ENCODE results near the gene AGXT2.

AGXT2 gene

DNA sequence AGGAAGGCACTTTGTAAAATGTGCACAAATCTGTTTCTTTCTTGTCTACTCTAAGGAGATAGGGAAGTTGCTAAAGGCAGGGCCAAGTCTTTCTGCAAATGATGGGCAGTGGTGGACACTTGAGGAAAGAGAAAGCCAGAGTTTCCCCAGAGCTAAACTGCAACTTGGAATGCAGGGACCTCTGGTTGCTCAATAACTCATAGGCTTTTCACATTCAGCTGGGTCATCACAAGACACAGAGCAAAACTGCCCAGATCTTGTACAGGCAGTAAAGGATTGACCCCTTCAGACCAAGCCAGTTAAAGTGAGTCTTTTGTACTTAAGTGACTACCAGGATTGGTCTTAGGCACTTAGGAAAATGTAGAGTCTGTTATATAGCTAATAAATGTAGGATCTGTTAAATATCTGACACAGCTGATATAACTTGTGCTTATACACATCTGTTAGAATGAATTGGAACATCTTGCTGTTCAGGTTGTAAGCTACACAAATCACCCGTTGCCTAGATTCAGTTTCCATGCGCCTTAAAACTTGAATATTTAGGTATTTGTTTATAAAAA, 13.5 kb upstream of the AGXT2 start:
- TF ChIP-seq SNAI2 (CRISPR knock-in tag; IDR thresholded peaks at IDR 0.05) (no peak), CSDC2 (CRISPR knock-in tag; IDR thresholded peaks at IDR 0.05) (no peak), TOX (CRISPR knock-in tag; IDR thresholded peaks at IDR 0.05; ENCODE audit: borderline replicate concordance) (no peak), ESRRG (CRISPR knock-in tag; IDR thresholded peaks at IDR 0.05) (no peak), ZFP3 (CRISPR knock-in tag; IDR thresholded peaks at IDR 0.05) (no peak), OSR1 (CRISPR knock-in tag; IDR thresholded peaks at IDR 0.05) (no peak)
- TF ChIP-seq, protein P1, sequence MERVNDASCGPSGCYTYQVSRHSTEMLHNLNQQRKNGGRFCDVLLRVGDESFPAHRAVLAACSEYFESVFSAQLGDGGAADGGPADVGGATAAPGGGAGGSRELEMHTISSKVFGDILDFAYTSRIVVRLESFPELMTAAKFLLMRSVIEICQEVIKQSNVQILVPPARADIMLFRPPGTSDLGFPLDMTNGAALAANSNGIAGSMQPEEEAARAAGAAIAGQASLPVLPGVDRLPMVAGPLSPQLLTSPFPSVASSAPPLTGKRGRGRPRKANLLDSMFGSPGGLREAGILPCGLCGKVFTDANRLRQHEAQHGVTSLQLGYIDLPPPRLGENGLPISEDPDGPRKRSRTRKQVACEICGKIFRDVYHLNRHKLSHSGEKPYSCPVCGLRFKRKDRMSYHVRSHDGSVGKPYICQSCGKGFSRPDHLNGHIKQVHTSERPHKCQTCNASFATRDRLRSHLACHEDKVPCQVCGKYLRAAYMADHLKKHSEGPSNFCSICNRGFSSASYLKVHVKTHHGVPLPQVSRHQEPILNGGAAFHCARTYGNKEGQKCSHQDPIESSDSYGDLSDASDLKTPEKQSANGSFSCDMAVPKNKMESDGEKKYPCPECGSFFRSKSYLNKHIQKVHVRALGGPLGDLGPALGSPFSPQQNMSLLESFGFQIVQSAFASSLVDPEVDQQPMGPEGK (CRISPR knock-in tag; IDR thresholded peaks at IDR 0.05; ENCODE audit: borderline replicate concordance) = no peak
- ATAC-seq = no peak

DNA sequence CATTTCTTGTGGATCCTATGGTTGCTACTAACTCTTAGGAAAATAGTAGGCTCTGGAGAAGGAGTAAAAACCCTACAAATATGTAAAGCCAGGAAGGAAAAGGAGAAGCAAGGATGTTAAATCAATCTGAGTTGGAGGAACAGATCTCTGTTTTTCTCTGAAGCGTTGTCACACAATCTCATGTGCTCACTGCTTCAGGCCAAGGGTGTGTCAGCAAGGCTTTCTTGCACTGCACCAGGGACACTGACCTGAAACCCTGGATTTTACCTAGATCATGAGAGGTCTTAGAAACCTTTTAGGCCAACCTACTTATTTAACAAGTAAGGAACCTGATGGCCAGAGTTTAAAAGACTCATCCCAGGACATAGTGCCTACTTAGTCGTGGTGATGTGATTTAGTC, 12.5 kb upstream of the AGXT2 start:
- no peak for ATAC-seq
- TF ChIP-seq CSDC2 (CRISPR knock-in tag; IDR thresholded peaks at IDR 0.05) (no peak), RARB (CRISPR knock-in tag; IDR thresholded peaks at IDR 0.05) (no peak), ZFP3 (CRISPR knock-in tag; IDR thresholded peaks at IDR 0.05) (no peak)

DNA sequence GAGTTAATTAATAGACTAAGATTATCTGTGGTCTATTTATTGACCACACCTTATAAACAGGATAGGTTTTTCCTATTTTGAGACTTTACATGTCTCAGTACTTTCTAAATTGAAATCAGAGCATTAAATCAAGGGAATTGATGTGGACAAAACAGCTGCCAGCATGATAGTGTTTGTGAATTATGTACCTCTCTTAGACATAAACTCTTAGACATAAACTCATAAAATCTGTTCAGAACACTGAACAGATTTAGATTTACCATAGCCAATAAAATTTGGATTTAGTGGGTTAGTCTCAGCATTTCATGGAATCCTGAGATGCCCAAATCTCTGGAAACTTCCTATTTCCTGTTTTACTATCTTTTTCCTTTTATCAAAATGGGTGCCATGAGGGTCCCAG, 11.5 kb upstream of the AGXT2 start:
- TF ChIP-seq TCF4 (CRISPR knock-in tag; IDR thresholded peaks at IDR 0.05; ENCODE audit: borderline replicate concordance) = no peak
- TF ChIP-seq ISL1 (CRISPR knock-in tag; IDR thresholded peaks at IDR 0.05) = no peak
- no peak for TF ChIP-seq TOX (CRISPR knock-in tag; IDR thresholded peaks at IDR 0.05; ENCODE audit: borderline replicate concordance)
- TF ChIP-seq, protein P2, sequence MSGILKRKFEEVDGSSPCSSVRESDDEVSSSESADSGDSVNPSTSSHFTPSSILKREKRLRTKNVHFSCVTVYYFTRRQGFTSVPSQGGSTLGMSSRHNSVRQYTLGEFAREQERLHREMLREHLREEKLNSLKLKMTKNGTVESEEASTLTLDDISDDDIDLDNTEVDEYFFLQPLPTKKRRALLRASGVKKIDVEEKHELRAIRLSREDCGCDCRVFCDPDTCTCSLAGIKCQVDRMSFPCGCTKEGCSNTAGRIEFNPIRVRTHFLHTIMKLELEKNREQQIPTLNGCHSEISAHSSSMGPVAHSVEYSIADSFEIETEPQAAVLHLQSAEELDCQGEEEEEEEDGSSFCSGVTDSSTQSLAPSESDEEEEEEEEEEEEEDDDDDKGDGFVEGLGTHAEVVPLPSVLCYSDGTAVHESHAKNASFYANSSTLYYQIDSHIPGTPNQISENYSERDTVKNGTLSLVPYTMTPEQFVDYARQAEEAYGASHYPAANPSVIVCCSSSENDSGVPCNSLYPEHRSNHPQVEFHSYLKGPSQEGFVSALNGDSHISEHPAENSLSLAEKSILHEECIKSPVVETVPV (CRISPR knock-in tag; IDR thresholded peaks at IDR 0.05) = no peak
- TF ChIP-seq ARNTL (CRISPR knock-in tag; IDR thresholded peaks at IDR 0.05; ENCODE audit: borderline replicate concordance, low read depth) = no peak
- TF ChIP-seq, protein P3, sequence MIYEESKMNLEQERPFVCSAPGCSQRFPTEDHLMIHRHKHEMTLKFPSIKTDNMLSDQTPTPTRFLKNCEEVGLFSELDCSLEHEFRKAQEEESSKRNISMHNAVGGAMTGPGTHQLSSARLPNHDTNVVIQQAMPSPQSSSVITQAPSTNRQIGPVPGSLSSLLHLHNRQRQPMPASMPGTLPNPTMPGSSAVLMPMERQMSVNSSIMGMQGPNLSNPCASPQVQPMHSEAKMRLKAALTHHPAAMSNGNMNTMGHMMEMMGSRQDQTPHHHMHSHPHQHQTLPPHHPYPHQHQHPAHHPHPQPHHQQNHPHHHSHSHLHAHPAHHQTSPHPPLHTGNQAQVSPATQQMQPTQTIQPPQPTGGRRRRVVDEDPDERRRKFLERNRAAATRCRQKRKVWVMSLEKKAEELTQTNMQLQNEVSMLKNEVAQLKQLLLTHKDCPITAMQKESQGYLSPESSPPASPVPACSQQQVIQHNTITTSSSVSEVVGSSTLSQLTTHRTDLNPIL (CRISPR knock-in tag; IDR thresholded peaks at IDR 0.05; ENCODE audit: low read depth) = no peak
- no peak for TF ChIP-seq ZC3H10 (CRISPR knock-in tag; IDR thresholded peaks at IDR 0.05)
- TF ChIP-seq ESRRG (CRISPR knock-in tag; IDR thresholded peaks at IDR 0.05) = no peak
- TF ChIP-seq, protein P4, sequence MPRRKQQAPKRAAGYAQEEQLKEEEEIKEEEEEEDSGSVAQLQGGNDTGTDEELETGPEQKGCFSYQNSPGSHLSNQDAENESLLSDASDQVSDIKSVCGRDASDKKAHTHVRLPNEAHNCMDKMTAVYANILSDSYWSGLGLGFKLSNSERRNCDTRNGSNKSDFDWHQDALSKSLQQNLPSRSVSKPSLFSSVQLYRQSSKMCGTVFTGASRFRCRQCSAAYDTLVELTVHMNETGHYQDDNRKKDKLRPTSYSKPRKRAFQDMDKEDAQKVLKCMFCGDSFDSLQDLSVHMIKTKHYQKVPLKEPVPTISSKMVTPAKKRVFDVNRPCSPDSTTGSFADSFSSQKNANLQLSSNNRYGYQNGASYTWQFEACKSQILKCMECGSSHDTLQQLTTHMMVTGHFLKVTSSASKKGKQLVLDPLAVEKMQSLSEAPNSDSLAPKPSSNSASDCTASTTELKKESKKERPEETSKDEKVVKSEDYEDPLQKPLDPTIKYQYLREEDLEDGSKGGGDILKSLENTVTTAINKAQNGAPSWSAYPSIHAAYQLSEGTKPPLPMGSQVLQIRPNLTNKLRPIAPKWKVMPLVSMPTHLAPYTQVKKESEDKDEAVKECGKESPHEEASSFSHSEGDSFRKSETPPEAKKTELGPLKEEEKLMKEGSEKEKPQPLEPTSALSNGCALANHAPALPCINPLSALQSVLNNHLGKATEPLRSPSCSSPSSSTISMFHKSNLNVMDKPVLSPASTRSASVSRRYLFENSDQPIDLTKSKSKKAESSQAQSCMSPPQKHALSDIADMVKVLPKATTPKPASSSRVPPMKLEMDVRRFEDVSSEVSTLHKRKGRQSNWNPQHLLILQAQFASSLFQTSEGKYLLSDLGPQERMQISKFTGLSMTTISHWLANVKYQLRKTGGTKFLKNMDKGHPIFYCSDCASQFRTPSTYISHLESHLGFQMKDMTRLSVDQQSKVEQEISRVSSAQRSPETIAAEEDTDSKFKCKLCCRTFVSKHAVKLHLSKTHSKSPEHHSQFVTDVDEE (CRISPR knock-in tag; IDR thresholded peaks at IDR 0.05) = no peak
- TF ChIP-seq GLIS3 (CRISPR knock-in tag; IDR thresholded peaks at IDR 0.05) = no peak
- TF ChIP-seq ZNF70 (CRISPR knock-in tag; IDR thresholded peaks at IDR 0.05) = no peak
- no peak for TF ChIP-seq ZNF565 (CRISPR knock-in tag; conservative IDR thresholded peaks at IDR 0.05; ENCODE audit: low read depth)
- no peak for TF ChIP-seq CSDC2 (CRISPR knock-in tag; IDR thresholded peaks at IDR 0.05)
- TF ChIP-seq ZFP3 (CRISPR knock-in tag; IDR thresholded peaks at IDR 0.05) = no peak
- TF ChIP-seq RARB (CRISPR knock-in tag; IDR thresholded peaks at IDR 0.05) = no peak

DNA sequence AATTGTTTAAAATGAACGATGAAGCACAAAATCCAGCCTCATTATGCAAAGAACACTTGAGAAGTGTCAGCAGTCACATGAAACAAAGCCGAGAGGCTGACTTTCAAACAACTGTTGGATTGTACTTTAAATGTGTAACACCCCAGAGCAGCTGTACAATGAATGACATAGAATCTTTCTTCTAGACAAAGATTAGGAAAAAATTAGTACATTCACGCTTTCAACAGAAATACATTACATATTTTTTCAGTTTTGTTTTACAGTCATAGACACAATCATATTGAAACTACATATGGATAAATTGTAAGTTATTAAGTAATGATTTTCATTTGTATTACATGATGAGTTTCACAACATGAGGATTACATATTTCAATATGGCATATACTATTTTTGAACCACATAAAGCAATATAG, 10.6 kb upstream of the AGXT2 start:
- ATAC-seq = no peak
- TF ChIP-seq TOX (CRISPR knock-in tag; IDR thresholded peaks at IDR 0.05; ENCODE audit: borderline replicate concordance) (no peak), ISL1 (CRISPR knock-in tag; IDR thresholded peaks at IDR 0.05) (no peak), ZFP30 (CRISPR knock-in tag; IDR thresholded peaks at IDR 0.05) (no peak), GLIS3 (CRISPR knock-in tag; IDR thresholded peaks at IDR 0.05) (no peak), BACH2 (CRISPR knock-in tag; IDR thresholded peaks at IDR 0.05; ENCODE audit: borderline replicate concordance) (no peak), ZNF8 (CRISPR knock-in tag; IDR thresholded peaks at IDR 0.05) (no peak), TCF4 (CRISPR knock-in tag; IDR thresholded peaks at IDR 0.05; ENCODE audit: borderline replicate concordance) (no peak)
- TF ChIP-seq, protein P5, sequence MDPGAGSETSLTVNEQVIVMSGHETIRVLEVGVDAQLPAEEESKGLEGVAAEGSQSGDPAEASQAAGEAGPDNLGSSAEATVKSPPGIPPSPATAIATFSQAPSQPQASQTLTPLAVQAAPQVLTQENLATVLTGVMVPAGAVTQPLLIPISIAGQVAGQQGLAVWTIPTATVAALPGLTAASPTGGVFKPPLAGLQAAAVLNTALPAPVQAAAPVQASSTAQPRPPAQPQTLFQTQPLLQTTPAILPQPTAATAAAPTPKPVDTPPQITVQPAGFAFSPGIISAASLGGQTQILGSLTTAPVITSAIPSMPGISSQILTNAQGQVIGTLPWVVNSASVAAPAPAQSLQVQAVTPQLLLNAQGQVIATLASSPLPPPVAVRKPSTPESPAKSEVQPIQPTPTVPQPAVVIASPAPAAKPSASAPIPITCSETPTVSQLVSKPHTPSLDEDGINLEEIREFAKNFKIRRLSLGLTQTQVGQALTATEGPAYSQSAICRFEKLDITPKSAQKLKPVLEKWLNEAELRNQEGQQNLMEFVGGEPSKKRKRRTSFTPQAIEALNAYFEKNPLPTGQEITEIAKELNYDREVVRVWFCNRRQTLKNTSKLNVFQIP (CRISPR knock-in tag; IDR thresholded peaks at IDR 0.05; ENCODE audit: borderline replicate concordance, low read depth) = no peak
- TF ChIP-seq, protein P4 (CRISPR knock-in tag; IDR thresholded peaks at IDR 0.05) = no peak
- TF ChIP-seq, protein P3 (CRISPR knock-in tag; IDR thresholded peaks at IDR 0.05; ENCODE audit: low read depth) = no peak

More for the DNA sequence above, 11.5 kb upstream of the AGXT2 start:
- ATAC-seq = no peak
